Measurements from ENCODE around the gene CRTC2. TPM values are rescaled to one million over a fixed set of nuclear protein-coding genes. Genes with fewer than 3 reads are reported as not detected.
A peak's percentile ranks its signal among the peaks of the same experiment; 100 is the strongest.

Gene CRTC2
- total and polyA plus RNA-seq, 9 of the 15 experiments (the other 6 are each of a cell fraction or from before 2014, with no cell fraction given) = 2.7 to 26.4 (median 10.2) TPM

DNA sequence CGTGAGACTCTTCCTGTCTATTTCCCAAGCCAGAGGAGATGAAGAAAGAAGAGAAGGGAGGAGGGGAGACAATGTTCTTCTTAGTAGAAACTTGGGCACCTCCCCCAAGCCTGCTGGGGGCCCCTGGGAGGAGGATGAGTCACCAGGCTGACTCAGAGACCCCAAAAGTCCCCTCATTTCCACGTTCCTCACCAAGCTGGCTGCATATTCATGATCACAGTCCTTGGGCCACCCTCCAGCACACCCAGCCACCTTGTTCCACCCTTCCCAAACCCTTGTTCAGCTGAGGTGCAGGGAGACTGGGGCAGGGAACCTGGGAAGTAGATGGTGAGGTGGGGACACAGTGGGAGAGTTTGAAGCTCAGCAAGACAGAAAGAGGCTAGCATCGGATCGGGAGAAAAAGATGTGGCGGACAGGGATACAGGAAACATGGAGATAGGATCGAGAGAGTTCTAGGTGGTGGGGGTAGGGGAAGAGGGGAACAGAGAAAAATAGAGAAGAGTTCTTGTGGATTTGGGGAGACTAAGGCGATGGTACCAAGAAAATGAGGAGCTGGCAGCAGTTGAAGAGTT, 27.0 kb upstream of the CRTC2 start (continued):
- TF ChIP-seq, protein P1, sequence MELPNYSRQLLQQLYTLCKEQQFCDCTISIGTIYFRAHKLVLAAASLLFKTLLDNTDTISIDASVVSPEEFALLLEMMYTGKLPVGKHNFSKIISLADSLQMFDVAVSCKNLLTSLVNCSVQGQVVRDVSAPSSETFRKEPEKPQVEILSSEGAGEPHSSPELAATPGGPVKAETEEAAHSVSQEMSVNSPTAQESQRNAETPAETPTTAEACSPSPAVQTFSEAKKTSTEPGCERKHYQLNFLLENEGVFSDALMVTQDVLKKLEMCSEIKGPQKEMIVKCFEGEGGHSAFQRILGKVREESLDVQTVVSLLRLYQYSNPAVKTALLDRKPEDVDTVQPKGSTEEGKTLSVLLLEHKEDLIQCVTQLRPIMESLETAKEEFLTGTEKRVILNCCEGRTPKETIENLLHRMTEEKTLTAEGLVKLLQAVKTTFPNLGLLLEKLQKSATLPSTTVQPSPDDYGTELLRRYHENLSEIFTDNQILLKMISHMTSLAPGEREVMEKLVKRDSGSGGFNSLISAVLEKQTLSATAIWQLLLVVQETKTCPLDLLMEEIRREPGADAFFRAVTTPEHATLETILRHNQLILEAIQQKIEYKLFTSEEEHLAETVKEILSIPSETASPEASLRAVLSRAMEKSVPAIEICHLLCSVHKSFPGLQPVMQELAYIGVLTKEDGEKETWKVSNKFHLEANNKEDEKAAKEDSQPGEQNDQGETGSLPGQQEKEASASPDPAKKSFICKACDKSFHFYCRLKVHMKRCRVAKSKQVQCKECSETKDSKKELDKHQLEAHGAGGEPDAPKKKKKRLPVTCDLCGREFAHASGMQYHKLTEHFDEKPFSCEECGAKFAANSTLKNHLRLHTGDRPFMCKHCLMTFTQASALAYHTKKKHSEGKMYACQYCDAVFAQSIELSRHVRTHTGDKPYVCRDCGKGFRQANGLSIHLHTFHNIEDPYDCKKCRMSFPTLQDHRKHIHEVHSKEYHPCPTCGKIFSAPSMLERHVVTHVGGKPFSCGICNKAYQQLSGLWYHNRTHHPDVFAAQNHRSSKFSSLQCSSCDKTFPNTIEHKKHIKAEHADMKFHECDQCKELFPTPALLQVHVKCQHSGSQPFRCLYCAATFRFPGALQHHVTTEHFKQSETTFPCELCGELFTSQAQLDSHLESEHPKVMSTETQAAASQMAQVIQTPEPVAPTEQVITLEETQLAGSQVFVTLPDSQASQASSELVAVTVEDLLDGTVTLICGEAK (IDR thresholded peaks at IDR 0.05) = peak; percentile 45; the same call in 1 of the 2 replicates
- TF ChIP-seq, protein P1 (CRISPR knock-in tag; IDR thresholded peaks at IDR 0.05) = no peak
- TF ChIP-seq, protein P2, sequence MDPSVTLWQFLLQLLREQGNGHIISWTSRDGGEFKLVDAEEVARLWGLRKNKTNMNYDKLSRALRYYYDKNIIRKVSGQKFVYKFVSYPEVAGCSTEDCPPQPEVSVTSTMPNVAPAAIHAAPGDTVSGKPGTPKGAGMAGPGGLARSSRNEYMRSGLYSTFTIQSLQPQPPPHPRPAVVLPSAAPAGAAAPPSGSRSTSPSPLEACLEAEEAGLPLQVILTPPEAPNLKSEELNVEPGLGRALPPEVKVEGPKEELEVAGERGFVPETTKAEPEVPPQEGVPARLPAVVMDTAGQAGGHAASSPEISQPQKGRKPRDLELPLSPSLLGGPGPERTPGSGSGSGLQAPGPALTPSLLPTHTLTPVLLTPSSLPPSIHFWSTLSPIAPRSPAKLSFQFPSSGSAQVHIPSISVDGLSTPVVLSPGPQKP (CRISPR knock-in tag; IDR thresholded peaks at IDR 0.05) = no peak
- TF ChIP-seq, protein P3, sequence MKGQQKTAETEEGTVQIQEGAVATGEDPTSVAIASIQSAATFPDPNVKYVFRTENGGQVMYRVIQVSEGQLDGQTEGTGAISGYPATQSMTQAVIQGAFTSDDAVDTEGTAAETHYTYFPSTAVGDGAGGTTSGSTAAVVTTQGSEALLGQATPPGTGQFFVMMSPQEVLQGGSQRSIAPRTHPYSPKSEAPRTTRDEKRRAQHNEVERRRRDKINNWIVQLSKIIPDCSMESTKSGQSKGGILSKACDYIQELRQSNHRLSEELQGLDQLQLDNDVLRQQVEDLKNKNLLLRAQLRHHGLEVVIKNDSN (CRISPR knock-in tag; IDR thresholded peaks at IDR 0.05) = 0 out of 2 replicates have a peak, but pooled peaks have one; percentile 11
- TF ChIP-seq ZZZ3 (IDR thresholded peaks at IDR 0.05) (no peak), CHAMP1 (IDR thresholded peaks at IDR 0.05) (no peak), CEBPG (CRISPR knock-in tag; IDR thresholded peaks at IDR 0.05) (no peak), CEBPG (tag; conservative IDR thresholded peaks at IDR 0.05 in 1 of 2, IDR thresholded peaks at IDR 0.05 in 1 of 2) (no peak), CSDE1 (IDR thresholded peaks at IDR 0.05) (no peak)
- TF ChIP-seq, protein P4, sequence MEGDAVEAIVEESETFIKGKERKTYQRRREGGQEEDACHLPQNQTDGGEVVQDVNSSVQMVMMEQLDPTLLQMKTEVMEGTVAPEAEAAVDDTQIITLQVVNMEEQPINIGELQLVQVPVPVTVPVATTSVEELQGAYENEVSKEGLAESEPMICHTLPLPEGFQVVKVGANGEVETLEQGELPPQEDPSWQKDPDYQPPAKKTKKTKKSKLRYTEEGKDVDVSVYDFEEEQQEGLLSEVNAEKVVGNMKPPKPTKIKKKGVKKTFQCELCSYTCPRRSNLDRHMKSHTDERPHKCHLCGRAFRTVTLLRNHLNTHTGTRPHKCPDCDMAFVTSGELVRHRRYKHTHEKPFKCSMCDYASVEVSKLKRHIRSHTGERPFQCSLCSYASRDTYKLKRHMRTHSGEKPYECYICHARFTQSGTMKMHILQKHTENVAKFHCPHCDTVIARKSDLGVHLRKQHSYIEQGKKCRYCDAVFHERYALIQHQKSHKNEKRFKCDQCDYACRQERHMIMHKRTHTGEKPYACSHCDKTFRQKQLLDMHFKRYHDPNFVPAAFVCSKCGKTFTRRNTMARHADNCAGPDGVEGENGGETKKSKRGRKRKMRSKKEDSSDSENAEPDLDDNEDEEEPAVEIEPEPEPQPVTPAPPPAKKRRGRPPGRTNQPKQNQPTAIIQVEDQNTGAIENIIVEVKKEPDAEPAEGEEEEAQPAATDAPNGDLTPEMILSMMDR (IDR thresholded peaks at IDR 0.05 in 2 of 3, conservative IDR thresholded peaks at IDR 0.05 in 1 of 3; ENCODE audit: insufficient read depth in 2 of 3, low read depth in 1 of 3, low read length in 3 of 3) = no peak

All from K562 (cell line).